GM12892 (cell line): ENCODE measurements around the gene ITGA3.
A peak's percentile ranks its signal among the peaks of the same experiment; 100 is the strongest.

Experiments
- DNase-seq: peaks from one replicate; pipeline ENCODE4 v3.0.0; 2011; ENCODE audit not compliant: insufficient read length
- FAIRE-seq: peaks from 2 replicates; lab custom pipeline; 2011; peaks lifted over from hg19 to GRCh38; lab: Jason Lieb, UNC
- POLR2A ChIP-seq: IDR thresholded peaks from 2 replicates; pipeline ENCODE4 v1.6.1; 2011; ENCODE audit warnings: low read depth, low read length, control low read depth
- POLR2AphosphoS5 ChIP-seq: IDR thresholded peaks from 2 replicates; pipeline ENCODE4 v1.6.1; 2011; ENCODE audit warnings: low read depth, low read length, control low read depth
- TAF1 ChIP-seq: IDR thresholded peaks from 2 replicates; pipeline ENCODE4 v1.6.1; 2011; ENCODE audit warnings: low read depth, mild to moderate bottlenecking, control low read depth, low read length, borderline replicate concordance

Gene ITGA3

DNA sequence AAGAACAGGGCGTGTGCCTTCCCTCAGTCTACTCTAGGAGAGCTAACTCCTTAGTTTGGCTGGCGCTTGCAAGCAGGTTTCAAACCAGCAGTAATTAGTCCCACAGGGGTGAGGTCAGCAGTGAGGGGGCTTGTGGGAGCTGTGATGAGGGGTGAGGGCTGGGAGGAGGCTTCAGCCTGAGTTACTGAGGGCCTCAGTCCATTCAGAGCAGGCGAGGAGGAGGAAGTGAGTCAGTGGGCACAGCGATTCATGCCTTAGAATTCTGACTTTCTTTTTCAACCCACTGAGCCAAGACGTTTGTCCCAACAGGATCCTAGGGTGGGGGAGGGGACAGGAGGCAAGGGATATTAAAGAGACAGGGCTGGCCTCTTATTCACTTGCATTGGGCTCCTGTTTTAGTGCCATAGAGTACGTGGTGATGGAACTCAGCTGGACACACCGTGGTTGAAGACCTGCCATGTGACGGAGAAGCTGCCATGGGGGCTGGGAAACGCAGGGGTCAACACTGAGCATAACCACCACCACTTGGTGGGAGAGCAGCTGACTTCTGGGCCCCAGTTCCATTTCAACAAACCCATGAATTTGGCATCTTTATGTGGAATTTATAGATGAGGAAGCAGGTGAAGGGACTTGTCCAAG, 8.3 kb upstream of the ITGA3 start:
- TF ChIP-seq POLR2AphosphoS5 (no peak), TAF1 (no peak), POLR2A (no peak)
- DNase-seq (no peak), FAIRE-seq (peak; percentile 5)

DNA sequence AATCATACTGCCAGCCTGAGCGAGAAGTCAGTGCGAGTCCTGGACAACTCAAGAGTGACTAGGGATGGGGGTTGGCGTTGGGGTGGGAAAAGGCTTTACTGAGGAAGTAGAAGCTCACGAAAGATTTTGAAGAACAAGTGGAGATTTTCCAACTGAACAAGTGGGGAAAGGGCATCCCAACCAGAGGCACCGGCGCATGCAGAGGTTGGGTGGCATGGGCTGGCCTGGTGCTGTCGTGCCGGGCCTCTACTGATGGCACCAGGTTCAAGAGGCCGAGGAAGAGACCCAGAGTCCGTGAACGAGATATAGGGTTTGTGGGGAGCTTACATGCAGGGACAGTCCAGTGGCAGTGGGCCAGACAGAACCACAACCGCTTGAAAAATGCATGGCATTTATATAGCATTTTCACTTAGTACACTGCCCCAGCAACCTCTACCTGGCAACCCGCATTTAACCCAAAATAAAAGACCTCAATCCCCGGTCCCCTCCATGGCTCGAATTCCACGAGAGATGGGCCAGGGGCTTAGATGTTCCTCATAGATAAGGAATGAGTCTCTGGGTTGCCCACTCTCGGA, 7.7 kb upstream of the ITGA3 start:
- no peak for DNase-seq
- no peak for TF ChIP-seq POLR2AphosphoS5
- no peak for TF ChIP-seq TAF1
- no peak for TF ChIP-seq POLR2A
- FAIRE-seq = no peak

DNA sequence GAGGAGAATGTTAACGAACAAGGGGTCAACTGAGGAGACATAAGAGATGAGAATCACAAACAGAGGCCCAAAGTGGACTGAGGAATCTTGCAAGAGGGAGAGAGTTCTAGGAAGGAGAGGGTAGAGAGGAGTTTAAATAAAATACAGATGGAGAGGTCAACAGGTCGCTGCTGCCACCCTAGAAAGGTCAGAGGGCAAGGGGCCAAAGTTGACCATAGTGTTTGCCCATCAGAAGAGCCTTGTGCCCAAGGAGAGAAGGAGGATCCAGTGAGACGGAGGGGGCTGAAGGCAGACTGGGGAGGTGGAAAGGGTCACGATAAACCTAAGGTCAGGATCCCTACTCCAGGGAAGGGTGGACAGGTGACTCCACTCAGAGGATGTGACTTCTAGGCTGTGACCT, 6.9 kb upstream of the ITGA3 start:
- DNase-seq (no peak), FAIRE-seq (no peak)
- TF ChIP-seq TAF1 (no peak), POLR2A (no peak), POLR2AphosphoS5 (no peak)

DNA sequence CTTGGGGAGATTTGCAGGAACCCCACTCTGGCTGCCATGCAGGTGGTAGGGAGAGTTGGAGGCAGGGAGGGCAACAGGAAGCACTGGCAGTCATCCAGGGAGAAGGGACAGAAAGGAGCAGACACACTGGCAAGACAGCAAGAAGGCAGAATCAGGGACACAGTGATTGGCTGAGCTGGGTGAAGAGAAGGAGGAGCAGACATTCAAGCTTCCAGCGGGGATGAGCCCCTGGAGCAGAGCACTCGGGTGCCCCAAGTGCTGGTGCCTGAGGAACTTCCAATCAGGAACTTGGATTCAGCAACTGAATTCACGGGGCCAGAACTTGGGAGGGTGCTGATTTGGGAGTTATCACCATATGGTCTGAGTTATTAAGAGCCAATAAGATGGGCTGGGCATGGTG, 6.3 kb upstream of the ITGA3 start:
- DNase-seq (no peak), FAIRE-seq (no peak)
- TF ChIP-seq POLR2AphosphoS5 (no peak), TAF1 (no peak), POLR2A (no peak)

DNA sequence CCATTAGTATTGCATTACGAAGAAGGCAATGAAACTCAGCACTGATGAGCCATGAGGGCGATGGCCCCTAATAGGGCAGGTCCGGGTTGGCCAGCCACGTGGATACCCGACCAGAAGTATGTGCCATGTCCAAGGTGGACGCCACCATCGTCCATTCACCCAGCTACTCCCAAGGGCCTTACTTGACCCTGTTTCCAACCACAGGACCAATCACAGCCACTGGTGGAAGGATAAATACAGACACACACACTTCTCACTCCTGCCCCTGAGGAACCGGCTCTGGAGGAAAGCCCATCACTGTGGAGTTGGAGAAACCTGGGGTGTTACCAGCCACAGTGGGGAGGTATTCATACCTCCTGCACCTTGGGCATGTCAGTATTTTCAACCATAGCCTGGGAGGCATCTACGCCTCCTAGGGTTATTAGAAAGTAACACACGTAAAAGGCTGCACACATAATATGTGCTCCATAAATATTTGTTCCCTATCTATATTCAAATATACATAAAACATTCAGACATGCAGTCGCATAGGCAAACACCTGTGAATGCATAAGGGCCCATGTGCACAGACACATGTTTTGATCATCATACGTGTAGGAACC, 5.4 kb upstream of the ITGA3 start:
- FAIRE-seq (no peak), DNase-seq (no peak)
- TF ChIP-seq POLR2AphosphoS5 (no peak), TAF1 (no peak), POLR2A (no peak)

DNA sequence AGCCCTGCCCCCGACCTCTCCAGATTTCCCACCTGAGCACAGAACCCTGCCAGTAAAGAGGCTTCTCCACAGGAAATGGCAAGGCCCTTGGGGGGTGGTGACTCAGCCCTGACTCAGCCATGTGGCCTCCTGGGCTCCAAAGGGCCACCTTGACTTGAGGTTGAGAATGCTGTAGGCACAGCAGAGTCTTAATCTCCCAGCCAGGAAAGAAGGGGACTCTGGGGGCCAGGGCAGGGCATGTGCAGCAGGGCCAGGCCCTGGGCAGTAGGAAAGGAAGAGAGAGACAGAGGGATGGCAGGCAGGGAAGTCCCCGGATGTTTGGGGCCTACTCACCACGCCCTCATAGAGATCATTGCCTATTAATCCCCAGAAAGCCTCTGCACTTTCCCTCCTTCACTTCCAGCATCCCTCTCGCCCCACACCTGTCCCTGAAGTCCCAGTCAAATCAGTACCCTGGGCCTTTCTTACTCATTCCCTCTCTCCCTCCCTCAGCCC, 4.8 kb upstream of the ITGA3 start:
- no peak for FAIRE-seq
- no peak for DNase-seq
- no peak for TF ChIP-seq POLR2AphosphoS5
- TF ChIP-seq POLR2A = no peak
- no peak for TF ChIP-seq TAF1

DNA sequence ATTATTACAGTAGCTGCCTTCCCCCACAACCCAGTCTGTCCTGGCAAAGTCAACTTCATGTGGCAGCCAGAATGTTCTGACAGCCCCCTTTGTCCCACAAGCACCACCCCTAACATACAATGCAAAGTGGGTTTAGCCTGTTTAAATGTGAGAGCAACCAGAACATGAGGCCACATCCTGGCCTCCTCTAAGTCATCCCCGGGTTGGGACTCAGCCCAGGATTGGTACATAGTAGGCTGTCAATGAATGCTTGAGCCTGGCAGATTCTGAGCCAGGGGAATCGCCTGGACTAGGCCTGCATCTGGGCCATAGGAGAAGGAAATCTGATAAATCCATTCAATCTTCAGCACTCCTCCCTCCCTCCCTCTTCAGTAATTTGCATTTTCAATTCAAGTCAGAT, 4.3 kb upstream of the ITGA3 start:
- FAIRE-seq (no peak), DNase-seq (no peak)
- TF ChIP-seq POLR2AphosphoS5 (no peak), TAF1 (no peak), POLR2A (no peak)

DNA sequence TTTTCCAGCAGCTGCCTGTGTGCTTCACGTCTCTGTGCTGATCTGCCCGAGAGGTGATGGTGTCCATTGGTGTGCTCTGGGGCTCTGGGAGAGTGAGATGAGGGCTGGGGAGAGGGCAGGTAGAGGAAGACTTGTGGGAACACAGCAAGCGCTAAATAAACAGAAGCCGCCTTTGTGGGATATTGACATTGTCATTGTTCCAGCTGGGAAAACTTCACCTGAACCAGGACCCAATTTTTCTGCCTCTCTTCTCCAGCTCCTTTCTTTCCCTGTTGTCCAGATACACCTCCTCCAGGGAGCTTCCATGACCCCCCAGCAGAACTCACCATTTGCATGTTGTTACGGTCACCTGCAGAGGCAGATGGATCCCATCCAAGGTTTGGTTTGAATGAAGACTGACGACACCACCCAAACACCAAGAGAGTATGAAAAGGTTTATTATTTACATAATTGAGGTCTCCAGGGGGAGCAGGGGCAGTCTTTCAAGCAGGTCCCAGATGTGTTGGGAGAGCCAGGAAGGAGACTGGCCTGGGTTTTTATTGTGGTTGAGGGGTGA, 3.6 kb upstream of the ITGA3 start:
- no peak for TF ChIP-seq POLR2A
- no peak for TF ChIP-seq POLR2AphosphoS5
- TF ChIP-seq TAF1 = no peak
- FAIRE-seq (no peak), DNase-seq (no peak)

DNA sequence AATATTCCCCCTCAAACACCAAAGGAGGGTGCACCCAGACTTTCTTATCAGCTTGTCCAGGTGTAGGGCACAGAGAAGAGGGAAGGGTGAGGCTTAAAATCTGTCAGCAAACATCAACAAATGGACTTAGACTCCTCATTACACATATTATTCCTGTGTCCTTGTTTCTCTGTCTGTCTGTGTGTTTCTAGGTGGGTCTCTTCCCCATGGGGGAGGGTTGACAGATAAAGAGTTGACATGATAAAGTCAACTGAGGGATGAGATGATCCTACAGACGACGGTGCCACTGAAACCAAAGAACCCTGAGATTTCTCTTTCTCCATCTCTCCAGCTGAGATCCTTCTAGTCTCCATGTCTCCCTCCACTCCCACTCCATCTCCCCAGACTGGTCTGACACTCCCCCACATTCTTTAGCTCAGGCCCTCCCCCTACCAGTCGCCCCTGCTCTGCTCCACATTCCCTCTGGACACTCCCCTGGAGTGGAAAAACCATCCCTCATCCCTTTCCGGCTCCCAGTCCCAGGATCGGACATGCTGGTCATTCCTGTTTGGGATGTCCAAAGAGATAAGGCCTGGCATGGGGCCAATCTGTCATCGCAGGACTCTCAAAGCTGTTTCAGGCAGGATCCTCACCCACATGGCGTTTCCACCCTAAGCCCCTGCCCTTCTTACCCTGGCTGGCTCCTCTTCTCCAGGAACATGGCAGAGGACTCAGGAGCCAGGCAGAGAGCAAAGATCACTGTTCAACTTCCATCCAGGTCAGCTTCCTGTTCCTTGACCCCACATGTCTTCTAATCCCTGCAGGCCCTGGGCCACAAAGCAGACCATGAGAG, 2.9 kb upstream of the ITGA3 start:
- TF ChIP-seq TAF1 (no peak), POLR2AphosphoS5 (no peak), POLR2A (no peak)
- DNase-seq (no peak), FAIRE-seq (no peak)

DNA sequence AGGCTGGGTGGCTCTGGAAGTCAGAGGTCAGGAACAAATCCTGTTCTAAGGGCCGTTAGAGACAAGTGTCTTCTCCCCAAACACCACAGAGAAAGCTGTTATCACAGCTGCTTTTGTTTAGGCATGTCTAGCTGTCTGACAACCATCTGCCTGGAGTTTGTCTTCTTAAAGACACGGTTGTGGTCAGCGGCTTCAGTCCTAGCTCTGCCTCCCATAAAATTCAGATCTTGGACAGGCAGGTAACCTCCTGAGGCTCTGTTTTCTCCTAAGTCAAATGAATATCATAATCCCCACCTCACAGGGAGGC, 2.3 kb upstream of the ITGA3 start:
- TF ChIP-seq TAF1 (no peak), POLR2A (no peak)
- no peak for FAIRE-seq
- no peak for DNase-seq

DNA sequence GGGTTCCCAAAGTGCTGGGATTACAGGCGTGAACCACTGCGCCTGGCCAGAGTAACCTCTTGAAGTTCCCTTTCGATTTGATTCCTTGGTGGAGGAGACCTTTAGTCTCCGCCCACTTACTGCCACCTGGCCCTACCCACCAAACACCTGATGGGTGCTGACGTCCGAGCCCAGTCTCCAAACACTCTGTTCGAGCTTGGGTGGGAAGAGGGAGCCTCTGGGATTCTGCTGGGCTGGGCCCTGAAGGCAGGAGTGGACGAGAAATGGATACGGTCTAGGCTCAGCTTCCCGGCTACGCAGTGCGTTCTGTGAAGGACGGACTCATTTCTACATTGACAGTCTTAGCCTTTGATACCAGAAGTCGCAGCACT, 870 bp upstream of the ITGA3 start:
- DNase-seq (no peak), FAIRE-seq (no peak)
- TF ChIP-seq POLR2A (no peak), TAF1 (no peak), POLR2AphosphoS5 (no peak)
